Astrocyte of the cerebellum (primary cell): ENCODE measurements around the gene STK17B.

Experiments
- DNase-seq: peaks from one replicate; pipeline ENCODE4 v3.0.0-alpha.2; 2011; ENCODE audit warnings: low read depth
- H3K4me3 ChIP-seq: 2 replicates; pipeline ENCODE4 v1.5.1; 2011; ENCODE audit warnings: mild to moderate bottlenecking, low read depth, low read length, moderate library complexity
- in situ Hi-C: cut with HindIII; loops from 2 replicates; pipeline ENCODE4 v1.10.0; 2017; ENCODE audit warnings: low sequenced_read_pairs
- TF ChIP-seq, protein P1 (sequence below): IDR thresholded peaks from 2 replicates; pipeline ENCODE4 v1.5.1; 2012; ENCODE audit warnings: low read length, low read depth, moderate library complexity, mild to moderate bottlenecking; ENCODE audit errors: missing control alignments

STK17B gene

DNA sequence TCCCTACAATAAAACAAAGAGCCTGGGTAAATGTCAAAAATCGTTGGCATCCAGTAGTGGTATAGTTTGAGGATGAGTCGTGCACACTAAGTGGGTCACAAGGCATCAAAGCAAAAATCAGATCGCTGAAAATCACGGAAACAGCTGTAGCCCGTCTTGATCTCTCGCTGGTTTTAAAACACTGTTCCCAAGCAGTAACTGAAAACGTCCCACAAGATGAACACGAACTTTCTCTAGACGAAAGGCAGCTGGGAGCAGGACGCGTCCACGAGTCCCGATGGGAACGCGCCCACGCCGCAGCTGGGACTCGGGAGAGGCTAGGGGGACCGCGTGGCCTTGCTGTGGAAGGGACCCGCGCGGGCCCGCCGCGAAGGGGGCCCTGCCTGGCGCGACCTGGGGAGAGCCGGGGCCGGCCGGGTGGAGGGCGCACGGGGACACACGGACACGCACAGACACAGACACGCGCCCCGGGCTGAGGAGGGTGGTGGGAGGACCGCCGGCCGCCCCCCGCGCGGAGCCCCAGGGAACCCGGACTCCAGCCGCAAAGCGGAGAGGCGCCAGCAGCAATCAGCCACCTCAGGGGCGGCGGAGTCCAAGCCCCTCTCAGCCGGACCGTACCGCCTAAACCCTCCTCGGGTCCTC lies 651 bp downstream of the STK17B start:
- peak; percentile 20 for DNase-seq
- H3K4me3 ChIP-seq, result peak overlapping the region; percentile 85
- TF ChIP-seq, protein P1, sequence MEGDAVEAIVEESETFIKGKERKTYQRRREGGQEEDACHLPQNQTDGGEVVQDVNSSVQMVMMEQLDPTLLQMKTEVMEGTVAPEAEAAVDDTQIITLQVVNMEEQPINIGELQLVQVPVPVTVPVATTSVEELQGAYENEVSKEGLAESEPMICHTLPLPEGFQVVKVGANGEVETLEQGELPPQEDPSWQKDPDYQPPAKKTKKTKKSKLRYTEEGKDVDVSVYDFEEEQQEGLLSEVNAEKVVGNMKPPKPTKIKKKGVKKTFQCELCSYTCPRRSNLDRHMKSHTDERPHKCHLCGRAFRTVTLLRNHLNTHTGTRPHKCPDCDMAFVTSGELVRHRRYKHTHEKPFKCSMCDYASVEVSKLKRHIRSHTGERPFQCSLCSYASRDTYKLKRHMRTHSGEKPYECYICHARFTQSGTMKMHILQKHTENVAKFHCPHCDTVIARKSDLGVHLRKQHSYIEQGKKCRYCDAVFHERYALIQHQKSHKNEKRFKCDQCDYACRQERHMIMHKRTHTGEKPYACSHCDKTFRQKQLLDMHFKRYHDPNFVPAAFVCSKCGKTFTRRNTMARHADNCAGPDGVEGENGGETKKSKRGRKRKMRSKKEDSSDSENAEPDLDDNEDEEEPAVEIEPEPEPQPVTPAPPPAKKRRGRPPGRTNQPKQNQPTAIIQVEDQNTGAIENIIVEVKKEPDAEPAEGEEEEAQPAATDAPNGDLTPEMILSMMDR, result no peak
- in situ Hi-C loops, result no loop called here

DNA sequence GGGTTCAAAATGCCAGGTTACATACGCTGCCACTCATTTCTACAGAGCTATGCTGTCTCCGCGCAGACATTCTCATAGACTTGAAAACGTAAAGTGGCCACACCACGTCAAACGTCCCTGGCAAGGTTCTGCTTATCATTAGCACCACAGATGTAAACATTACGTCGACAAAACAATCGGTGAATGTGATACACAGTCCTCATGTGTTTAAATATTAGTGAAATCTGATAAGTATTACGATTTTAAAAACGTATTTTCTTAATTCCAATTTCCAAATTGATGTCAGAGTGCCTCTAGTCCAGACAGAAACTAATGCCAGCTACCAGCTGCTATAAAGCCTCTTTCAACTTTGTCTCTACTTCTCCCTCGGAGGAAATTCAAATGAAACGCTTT lies 1.2 kb downstream of the STK17B start:
- peak; percentile 49 for DNase-seq
- in situ Hi-C loops, result no loop called here
- TF ChIP-seq, protein P1, result no peak
- H3K4me3 ChIP-seq, result peak overlapping the region; percentile 85

DNA sequence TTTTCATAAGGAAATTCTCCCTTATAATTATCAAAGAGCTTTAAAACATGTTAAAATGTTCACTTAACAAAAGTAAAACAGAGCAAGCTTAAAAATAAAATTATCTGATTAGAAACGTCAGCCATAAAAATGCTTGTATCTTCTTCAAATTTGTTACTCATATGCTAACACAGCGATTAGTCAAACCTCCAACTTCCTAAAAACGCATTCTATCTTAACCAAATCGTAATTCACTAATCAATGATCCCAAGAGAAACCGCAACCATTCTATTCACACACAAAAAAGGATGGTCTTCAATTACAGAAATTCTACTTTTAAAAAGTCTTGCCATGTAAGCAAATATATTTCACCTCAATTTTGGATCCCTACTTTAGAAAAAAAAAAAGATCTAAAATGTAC lies 1.9 kb downstream of the STK17B start:
- TF ChIP-seq, protein P1, result no peak
- in situ Hi-C loops, result loop anchor here (5.0 kb wide), 1 partner anchor 37 kb away; no protein-coding TSS in a partner anchor
- DNase-seq, result no peak
- H3K4me3 ChIP-seq, result peak overlapping the region; percentile 85

DNA sequence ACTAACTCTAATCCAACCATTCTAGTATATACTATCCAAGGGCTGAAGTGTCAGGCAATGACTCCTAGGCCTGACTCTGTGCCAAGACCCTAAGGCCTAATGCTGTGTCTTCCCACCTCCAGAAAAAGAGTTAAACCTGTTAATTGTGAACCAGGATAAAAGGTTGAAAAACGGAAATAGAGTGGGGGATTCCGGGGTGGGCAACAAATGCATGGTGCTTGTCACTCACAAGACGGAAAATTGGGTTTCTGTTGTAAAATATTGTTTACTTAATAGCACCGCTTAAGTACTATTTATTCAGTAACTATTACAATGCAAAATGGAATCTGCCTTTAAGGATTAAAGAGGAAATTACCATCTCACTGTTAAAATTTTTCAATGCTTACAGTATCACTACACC lies 3.2 kb downstream of the STK17B start:
- in situ Hi-C loops, result loop anchor here (5.0 kb wide), 1 partner anchor 36 kb away; no protein-coding TSS in a partner anchor
- DNase-seq, result no peak
- peak overlapping the region; percentile 10 for H3K4me3 ChIP-seq
- TF ChIP-seq, protein P1, result no peak

DNA sequence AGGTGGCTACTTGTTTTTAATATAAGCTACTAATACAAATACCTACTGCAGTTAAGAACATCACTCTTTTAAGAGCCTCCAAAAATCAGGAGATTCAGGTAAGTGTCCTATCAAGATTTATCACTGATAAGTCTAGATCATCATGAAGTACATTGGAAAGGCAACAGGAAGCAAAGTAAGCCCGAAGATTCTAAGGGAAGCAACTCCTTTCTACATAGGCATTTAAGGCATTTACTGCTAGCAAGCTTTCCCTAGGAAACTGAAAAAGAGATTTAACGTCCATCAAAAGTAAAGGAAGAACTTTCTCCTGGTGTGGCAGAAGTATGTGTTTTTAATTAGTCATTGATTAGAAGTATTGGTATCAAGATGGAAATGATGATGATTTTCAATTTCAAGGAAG lies 3.7 kb downstream of the STK17B start:
- H3K4me3 ChIP-seq, result no peak overlapping the region
- in situ Hi-C loops, result loop anchor here (5.0 kb wide), 1 partner anchor 35 kb away; no protein-coding TSS in a partner anchor
- DNase-seq, result no peak
- TF ChIP-seq, protein P1, result no peak

DNA sequence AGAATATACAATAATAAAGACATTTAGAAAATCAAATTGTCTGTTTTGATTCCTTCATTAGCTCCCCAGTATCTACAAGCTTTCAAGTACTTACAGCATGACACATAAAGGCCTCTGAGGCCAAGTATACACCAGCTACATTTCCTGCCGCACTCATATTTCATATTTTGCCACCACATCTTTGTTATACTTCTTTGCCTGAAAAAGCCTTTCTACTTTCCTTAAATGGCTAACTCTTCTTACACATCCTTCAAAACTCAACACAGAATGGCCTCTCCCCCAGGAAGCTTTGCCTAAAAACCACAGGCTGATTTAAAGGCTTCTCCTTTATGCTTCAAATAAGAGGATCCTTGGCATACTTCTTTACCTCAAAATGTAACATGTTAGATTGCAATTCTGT lies 4.5 kb downstream of the STK17B start:
- no peak overlapping the region for H3K4me3 ChIP-seq
- TF ChIP-seq, protein P1, result no peak
- in situ Hi-C loops, result loop anchor here (5.0 kb wide), 1 partner anchor 35 kb away; no protein-coding TSS in a partner anchor
- peak; percentile 68 for DNase-seq
